Limb (tissue), 2 donors: ENCODE data around the gene EMILIN1.
"Not testable (repeated sequence)": the region's sequence is repeated elsewhere in the genome, so short reads cannot be mapped to it uniquely, and the experiment has no call there.

Experiments used
- DNase-seq, 2 donors: peaks; one replicate each; pipeline ENCODE4 v3.0.0-alpha.2; 2016; ENCODE audit errors: extremely low spot score in 2 of 2

Gene EMILIN1

DNA sequence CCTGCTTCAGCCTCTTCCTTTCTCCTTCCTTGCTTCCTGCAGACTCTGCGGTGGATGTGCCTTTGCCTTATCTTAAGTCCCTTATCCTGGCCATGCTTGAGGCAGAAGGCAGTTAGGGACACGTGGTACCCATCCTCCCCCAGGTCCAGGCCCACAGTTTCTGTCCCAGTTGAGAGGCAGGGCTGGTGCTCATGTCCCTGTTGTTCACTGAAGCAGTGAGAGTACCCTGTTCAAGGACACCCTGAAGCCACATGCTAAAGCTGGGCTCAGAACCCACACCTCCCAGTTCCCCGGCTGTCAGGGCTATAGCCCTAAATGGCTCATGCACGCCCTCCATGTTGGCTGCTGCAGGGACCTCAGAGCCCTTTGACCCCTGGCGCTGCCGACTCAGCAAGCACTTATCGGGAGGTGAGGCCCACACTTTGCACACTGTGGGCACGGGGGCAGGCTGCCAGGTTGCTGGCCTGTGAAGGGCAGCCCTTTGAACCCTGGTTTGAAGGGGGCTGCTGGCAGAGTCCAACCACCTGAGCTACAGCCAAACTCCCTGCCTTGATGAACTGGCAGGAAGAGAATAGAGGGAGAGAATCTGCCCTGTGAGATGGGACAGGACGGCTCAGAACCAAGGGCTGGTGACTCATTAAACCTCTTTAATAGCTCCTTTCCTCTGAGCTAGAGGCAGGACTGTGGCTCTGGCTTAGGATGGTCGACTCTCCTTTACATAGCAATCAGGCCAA lies 14.4 kb downstream of the EMILIN1 start:
- DNase-seq = no peak

DNA sequence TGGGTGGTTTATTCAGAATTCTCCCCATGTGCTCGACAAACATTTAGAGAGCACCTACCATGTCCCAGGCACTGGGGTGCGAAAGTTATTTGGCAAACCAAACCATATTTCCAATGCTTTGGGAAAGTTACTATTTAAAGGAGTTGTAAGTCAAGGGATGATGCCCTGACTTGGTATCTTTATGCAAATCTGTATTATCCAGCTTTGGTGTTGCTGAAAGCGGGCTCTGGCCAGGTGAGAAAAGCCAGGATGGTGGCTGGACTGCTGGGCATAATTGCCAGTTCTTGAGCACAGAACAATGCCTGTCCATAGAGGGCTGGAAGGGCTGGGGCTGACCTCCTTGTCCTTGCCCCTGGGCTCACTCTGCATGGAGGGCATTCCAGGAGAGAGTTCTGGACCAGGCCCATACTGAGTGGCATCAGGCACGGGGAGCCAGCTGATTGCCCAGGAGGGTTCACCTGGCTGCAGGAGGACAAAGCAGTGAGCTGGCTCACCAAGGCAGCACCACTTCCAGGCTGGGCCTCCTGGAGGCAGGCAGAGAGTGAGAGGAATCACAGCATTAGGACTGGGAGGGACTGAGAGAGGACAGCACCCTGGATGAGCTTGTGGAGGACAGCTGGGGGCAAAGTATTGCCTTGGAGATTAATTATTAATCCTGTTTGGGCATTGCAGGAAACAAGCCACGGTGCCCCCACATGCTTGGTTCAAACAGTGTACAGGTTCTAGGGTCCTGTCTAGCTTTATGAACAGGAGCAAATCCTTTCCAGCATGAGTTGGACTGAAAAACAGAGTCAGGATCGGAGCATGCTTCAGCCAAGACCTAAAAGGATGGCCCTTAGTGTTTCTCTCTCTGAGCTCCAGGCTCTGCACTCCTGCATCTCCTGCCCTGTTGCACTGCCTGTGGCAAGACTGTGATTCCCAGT lies 15.3 kb downstream of the EMILIN1 start:
- DNase-seq = no peak

DNA sequence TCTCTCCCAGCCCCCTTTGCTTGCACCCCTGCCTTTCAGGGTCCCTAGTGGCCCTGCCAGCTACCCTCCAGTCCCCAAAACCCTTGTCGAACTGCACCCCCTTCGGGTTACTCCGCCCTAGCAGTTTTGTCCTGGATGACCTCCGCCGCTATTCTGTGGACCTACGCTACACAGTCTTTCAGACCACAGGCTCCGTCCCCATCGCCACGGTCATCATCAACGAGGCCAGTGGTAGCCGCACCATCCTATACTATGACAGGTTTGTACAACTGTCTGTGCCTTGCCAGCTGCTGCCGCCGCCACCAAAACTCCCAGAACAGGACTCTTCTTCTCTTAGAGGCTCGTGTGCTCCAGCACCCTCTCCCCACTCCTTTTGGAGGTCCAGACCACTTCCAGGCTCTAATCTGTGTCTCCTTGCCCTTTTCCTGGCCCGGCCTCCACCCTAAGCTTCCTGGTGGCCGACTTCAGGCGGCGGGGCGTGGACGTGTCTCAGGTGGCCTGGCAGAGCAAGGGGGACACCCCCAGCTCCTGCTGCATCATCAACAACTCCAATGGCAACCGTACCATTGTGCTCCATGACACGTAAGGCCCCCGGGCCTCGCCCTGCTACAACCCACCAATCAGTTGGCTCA lies 16.1 kb downstream of the EMILIN1 start:
- DNase-seq = no peak

DNA sequence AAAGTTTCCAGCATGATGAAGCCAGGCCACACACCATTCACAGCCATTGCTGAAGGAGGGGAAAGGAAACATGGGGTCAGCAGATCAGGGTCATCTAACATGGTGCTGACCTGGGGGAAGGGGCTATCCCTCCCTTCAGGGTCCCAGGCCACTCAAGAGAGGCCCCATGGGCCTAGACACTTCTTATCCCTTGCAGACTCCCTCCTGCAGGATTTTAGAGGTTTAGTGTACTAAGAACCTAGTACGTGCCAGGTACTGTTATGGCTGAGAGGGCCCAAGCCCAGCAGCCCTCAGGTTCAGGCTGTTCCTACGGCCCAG lies 17.0 kb downstream of the EMILIN1 start:
- no peak for DNase-seq

DNA sequence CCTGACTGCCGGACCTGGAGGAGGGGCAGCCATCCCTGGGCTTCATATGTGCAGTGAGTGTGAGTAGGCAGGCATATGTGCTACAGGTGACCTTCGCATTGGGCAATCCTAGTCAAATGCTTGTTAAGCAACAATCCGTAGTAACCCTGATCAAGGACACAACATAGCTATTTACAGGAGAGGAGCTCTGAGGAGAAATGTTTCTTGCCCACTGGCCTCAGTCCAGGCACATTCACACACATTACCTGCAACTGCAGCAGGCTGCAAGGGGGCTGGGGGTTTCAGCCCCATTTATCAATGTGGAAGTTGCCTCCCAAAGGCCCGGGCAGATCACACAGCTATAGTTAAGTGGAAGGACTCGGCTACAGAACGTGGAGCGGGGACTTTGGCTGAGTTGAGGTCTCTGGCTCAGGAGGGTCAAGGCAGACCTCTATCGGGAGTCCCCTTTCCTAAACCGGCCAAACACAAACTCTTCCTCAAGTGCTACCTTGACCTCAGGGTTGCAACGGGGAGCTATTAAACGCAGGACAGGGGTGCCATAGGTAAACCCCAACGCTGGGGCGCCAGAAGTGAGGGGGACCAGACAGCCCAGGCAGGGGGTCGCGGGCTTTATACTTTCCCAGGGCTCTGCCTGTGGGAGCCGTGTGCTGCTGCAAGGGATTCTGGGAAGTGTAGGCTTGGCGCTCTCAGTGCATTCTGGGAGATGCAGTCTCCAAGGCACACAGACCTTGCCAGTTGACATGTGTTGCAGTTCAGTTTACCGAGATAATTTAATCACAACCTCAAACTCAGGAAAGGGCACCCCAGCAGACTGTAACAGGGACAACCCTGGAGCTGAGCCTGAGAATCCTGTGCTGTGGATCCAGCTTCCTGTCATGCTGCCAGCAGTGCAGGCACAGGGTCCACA lies 17.6 kb downstream of the EMILIN1 start:
- DNase-seq = peak in 1 of 2 donors; percentile 79

DNA sequence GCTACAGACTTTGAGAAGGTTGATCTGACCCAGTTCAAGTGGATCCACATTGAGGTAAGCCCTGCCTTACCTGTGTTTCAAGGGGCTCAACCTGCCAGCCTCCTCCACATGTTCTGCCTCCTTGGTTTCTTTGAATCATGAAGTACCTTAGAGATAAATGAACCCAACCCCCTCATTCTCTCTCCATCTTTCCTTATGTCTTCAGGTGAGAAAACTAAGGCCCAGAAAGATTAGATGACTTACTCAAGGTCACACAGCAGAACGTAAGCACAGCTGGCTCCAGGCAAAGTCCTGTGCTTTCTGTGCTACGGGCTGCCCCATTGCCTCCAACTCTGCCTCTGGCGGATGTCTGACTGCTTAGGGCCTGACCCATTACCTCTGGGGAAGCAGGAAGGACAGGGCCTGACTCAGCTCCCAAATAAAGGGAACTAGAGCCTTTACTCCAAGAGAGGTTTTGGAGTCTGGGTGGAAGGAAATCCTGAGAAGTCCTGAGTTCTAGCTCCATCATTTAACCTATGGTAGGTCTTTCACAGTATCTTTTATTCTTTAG lies 18.4 kb downstream of the EMILIN1 start:
- no peak for DNase-seq

DNA sequence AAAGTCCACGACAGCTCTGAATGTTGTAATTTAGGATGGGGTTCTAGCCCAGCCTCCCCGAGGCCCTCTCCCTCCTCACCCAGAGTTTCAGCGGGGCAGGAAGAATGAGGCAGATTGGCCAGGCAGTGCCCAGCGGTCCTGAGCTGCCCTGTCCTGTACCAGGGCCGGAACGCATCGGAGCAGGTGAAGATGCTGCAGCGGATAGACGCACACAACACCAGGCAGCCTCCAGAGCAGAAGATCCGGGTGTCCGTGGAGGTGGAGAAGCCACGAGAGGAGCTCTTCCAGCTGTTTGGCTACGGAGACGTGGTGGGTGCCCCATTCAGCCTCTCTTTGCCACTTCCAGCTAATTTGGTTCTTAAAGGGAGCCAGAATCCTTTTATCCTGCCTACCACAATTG lies 18.9 kb downstream of the EMILIN1 start:
- no peak for DNase-seq

DNA sequence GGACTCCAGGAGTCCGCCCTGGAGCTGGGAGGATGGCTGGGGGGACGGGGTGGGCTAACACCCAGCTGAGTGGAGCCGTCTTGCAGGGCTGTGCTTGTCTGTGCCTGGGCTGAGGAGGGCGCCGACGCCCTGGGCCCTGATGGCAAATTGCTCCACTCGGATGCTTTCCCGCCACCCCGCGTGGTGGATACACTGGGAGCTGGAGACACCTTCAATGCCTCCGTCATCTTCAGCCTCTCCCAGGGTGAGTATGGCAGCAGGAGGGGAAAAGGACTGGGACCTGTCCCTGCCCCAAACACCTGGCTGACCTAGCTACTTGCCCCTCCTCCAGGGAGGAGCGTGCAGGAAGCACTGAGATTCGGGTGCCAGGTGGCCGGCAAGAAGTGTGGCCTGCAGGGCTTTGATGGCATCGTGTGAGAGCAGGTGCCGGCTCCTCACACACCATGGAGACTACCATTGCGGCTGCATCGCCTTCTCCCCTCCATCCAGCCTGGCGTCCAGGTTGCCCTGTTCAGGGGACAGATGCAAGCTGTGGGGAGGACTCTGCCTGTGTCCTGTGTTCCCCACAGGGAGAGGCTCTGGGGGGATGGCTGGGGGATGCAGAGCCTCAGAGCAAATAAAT lies 21.0 kb downstream of the EMILIN1 start:
- no peak for DNase-seq

DNA sequence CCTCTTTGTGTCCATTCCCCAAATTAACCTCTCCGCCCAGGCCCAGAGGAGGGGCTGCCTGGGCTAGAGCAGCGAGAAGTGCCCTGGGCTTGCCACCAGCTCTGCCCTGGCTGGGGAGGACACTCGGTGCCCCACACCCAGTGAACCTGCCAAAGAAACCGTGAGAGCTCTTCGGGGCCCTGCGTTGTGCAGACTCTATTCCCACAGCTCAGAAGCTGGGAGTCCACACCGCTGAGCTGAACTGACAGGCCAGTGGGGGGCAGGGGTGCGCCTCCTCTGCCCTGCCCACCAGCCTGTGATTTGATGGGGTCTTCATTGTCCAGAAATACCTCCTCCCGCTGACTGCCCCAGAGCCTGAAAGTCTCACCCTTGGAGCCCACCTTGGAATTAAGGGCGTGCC lies 21.6 kb downstream of the EMILIN1 start:
- DNase-seq = no peak

DNA sequence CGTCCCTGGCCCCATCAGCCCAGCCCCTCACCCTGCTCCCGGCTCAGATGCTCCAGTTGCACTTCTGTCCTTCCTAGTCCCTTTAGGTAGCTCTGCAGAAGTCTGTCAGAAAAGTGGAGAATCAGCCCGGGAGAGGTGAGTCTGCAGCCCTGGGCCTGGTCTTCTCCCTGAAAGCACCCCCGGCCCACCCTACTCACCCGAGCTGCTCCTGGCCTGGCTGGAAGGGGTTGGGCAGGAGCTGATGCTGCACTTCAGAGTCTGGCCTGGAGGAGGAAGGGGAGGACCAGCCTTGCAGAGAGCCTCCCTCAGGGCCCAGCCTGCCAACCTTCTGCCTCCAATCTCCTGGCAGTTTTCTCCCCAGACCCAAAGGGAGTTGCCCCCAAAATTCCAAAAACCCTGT lies 23.9 kb downstream of the EMILIN1 start:
- DNase-seq = no peak

DNA sequence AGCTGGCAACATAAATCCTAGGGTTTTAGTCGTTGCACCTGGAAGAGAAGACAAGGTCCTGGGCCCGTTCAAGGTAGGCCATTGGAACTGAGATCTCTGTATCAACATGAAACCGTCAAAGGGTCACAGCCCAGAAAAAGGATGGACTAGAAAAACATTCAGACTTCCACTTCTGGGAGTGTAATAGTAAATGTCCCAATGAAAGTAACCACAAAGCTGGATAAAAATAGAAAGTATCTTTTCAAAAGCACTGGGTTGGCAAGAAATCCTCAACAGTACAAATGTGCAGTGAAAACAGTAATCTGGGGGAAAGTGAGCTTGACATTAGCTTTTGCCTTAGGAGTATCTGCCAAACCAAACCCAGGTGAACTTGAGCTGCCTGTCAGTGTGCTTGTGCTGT lies 27.6 kb downstream of the EMILIN1 start:
- DNase-seq = no peak

DNA sequence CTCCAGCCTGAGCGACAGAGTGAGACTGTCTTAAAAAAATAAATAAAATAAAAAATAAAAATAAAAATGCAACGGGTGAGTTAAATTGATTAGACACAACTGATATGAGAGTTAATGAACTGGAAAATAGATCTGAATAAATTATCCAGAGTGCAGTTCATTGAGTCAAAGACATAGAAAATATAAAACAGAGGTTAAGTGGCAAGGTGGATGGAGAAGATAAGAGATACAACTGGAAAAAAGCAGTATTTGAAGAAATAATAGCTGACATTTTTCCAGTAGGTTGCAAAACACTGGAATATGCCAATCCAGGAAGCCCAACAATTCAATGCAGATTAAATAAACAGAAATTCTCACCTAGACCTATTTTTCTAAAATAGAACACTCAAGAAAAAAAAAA lies 29.8 kb downstream of the EMILIN1 start:
- no peak for DNase-seq

DNA sequence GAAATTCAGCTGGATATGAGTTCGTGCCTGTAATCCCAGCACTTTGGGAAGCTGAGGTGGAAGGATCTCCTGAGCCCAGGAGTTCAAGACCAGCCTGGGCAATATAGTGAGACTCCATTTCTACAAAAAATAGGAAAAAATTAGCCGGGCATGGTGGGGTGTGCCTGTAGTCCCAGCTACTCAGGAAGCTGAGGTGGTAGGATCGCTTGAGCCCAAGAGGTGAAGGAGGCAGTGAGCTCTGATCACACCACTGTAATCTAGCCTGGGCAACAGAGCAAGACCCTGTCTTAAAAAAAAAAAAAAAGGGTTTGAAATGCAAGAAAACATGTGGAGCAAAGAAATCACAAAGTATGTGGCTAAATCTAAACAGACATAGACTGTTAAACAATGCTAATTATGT lies 30.7 kb downstream of the EMILIN1 start:
- no peak for DNase-seq

DNA sequence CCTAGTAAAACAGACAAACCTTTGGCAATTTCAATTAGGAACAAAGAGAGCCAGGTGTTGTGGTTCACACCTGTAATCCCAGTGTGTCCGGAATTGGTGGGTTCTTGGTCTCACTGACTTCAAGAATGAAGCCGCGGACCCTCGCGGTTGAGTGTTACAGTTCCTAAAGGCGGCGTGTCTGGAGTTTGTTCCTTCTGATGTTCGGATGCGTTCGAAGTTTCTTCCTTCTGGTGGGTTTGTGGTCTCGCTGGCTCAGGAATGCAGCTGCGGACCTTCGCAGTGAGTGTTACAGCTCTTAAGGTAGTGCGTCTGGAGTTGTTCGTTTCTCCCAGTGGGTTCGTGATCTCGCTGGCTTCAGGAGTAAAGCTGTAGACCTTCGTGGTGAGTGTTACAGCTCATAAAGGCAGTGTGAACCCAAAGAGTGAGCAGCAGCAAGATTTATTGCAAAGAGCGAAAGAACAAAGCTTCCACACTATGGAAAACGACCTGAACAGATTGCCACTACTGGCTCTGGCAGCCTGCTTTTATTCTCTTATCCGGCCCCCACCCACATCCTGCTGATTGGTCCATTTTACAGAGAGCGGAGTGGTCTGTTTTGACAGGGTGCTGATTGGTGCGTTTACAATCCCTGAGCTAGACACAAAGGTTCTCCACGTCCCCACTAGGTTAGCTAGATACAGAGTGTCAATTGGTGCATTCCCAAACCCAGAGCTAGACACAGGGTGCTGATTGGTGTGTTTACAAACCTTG lies 32.4 kb downstream of the EMILIN1 start:
- DNase-seq = not testable (repeated sequence)

DNA sequence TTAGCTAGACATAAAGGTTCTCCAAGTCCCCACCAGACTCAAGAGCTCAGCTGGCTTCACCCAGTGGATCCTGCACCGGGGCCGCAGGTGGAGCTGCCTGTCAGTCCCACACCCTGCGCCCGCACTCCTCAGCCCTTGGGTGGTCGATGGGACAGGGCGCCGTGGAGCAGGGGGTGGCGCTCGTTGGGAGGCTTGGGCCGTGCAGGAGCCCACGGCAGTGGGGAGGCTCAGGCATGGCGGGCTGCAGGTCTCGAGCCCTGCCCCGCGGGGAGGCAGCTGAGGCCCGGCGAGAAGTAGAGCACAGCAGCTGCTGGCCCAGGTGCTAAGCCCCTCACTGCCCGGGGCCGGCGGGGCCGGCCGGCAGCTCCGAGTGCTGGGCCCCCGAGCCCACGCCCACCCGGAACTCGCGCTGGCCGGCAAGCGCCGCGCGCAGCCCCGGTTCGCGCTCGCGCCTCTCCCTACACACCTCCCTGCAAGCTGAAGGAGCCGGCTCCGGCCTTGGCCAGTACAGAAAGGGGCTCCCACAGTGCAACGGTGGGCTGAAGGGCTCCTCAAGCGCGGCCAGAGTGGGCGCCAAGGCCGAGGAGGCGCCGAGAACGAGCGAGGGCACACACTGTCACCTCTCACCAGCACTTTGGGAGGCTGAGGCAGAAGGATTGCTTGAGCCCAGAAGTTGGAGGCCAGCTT lies 33.1 kb downstream of the EMILIN1 start:
- not testable (repeated sequence) for DNase-seq

DNA sequence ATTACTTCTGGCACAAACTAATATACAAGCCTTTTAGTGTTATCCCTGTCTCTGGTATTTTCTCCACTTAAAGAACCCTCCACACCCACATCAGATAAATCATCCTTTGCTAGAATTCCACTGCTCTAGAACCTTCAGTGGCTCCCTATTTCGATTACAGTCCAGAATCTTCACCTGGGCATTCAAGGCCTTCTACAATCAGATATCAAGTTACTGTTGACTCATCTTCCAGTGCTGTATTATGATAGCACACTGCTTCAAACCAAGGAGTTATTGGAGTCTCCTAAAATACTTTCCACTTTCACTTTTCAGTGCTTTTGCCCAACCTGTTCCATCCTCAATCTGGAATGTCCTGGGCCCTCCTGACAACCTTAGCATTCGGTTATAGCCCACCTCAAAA lies 37.1 kb downstream of the EMILIN1 start:
- no peak for DNase-seq

DNA sequence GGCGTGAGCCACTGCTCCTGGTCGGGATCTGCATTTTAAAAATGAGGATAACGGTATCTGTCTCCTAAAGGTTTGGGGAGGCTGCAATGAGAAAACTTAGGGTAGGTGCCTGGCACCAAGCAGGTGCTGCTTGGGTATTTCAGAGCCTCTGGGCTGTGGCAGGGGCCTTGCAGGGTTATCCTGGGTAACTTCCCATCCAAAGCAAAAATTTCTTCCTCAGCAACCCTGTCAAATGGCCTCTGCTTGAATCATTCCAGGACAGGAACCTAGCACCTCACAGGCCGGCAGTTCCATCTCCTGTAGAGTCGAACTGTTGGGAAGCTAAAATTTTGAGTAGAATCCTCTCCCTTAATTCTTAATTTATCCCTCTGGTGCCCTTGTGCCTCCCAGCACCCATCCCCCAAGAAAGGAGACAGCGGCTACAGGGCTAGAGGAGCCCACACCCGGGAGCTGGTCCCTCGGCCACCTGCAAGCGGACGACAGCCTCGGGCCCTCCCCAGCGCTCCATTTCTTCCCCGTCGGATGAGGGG lies 39.6 kb downstream of the EMILIN1 start:
- no peak for DNase-seq

DNA sequence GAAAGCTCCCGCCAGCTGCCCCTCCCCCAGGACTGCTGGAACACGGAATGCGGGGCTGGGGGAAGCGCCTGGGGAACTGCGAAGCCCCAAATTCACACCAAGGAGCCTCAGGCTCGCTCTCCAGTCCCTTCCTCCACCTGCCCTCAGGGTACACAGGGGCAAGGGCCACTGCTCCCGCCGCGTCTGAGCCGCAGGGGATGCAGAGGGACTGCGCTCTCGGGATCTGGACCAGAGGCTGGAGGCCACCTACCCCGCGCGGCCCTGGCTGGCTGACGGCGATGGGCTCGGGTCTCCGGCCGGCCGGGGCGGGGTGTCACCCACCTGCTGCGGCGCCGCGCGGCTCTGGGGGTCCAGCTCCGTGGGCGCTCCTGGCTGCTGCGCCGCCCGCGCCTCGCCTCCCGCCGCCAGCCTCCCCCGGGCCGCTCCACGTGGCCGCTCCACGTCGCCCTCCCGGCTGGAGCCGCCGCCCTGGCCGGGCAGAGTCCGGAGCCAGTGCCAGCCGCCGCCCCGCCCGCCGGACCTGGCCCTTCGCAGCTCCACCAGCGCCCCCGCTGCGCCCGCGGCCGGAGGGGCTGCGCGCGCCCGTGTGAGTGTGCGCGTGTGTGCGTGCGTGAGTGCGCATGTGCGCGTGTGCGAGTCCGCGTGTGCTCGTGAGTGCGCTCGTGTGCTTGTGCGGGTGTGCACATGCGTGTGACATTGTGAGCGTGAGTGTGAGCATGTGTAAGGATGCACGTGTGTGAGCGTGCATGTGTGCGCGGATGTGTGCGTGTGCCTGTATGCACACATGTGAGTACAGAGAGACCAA lies 40.3 kb downstream of the EMILIN1 start, which contains the start of gene CGREF1:
CGREF1 (minus strand) TSS at position 604 of the 805 bp plus-strand sequence. CDS start 14,762 bp downstream, outside the sequence.
- DNase-seq = peak in 1 of 2 donors; percentile 59
